Neutrophil (primary cell): ENCODE data around the gene P2RY12.
"Not testable (repeated sequence)": the region's sequence is repeated elsewhere in the genome, so short reads cannot be mapped to it uniquely, and the experiment has no call there.

Source experiments
- H3K27ac ChIP-seq: fragments of 200-600 bp; sonication (generic); 2 replicates; pipeline ENCODE4 v1.5.1; 2016; ENCODE audit warnings: mild to moderate bottlenecking, moderate library complexity
- H3K27me3 ChIP-seq: fragments of 200-600 bp; sonication (generic); 2 replicates; pipeline ENCODE4 v1.6.0; 2016; ENCODE audit warnings: mild to moderate bottlenecking
- H3K36me3 ChIP-seq: fragments of 200-600 bp; sonication (generic); 2 replicates; pipeline ENCODE4 v1.5.1; 2017
- H3K4me1 ChIP-seq, 2 experiments: fragments of 200-600 bp in 1 of 2; sonication (generic) in 1 of 2; 1 replicate in 1 of 2; 2 replicates in 1 of 2; pipeline versions ENCODE4 v1.5.1 to v1.6.1; 2013 to 2016; ENCODE audit warnings: low read depth in 1 of 2, low read length in 1 of 2, mild to moderate bottlenecking in 1 of 2, moderate library complexity in 1 of 2; ENCODE audit not compliant: control insufficient read depth in 1 of 2, insufficient read depth in 1 of 2
- H3K4me3 ChIP-seq, 2 experiments: fragments of 200-600 bp in 1 of 2; sonication (generic) in 1 of 2; 1 replicate in 1 of 2; 2 replicates in 1 of 2; pipeline ENCODE4 v1.5.1; 2013 to 2016; ENCODE audit warnings: low read depth in 1 of 2, low read length in 1 of 2, mild to moderate bottlenecking in 1 of 2, moderate library complexity in 1 of 2
- H3K9me3 ChIP-seq: fragments of 200-600 bp; sonication (generic); 2 replicates; pipeline ENCODE4 v1.5.1; 2016
- CTCF ChIP-seq: fragments of 200-600 bp; sonication (generic); IDR thresholded peaks from 2 replicates; pipeline ENCODE4 v1.5.1; 2016; ENCODE audit warnings: antibody characterized with exemption

The P2RY12 gene

GRCh38 chr3:151393146-151393830 is 8.7 kb upstream of the P2RY12 start:
- H3K27ac ChIP-seq = no peak overlapping the region
- peaks cover 26 to 29% of the 10 kb centered on the region in 2 experiments for H3K4me1 ChIP-seq
- H3K27me3 ChIP-seq = no peaks in the 10 kb centered on the region
- no peaks in the 10 kb centered on the region for H3K36me3 ChIP-seq
- no peak for TF ChIP-seq CTCF
- no peak overlapping the region for H3K4me3 ChIP-seq
- H3K9me3 ChIP-seq = no peaks in the 10 kb centered on the region

GRCh38 chr3:151392191-151392590 is 7.6 kb upstream of the P2RY12 start:
- H3K9me3 ChIP-seq, H3K27me3 ChIP-seq, H3K36me3 ChIP-seq, H3K4me3 ChIP-seq: not testable (repeated sequence)
- Histone ChIP-seq H3K4me1 (peaks cover 33 to 37% of the 10 kb centered on the region in 2 experiments), H3K27ac (peak overlapping the region; percentile 55)

- H3K4me1 ChIP-seq = peaks cover 33 to 40% of the 10 kb centered on the region in 2 experiments
- H3K4me3 ChIP-seq = no peak overlapping the region
- no peaks in the 10 kb centered on the region for H3K27me3 ChIP-seq
- no peak for TF ChIP-seq CTCF
- H3K27ac ChIP-seq = peak overlapping the region; percentile 55
- no peaks in the 10 kb centered on the region for H3K9me3 ChIP-seq
- H3K36me3 ChIP-seq = no peaks in the 10 kb centered on the region
Observed at GRCh38 chr3:151391720-151392119, 7.2 kb upstream of the P2RY12 start.

GRCh38 chr3:151387842-151388241 is 3.3 kb upstream of the P2RY12 start:
- Histone ChIP-seq H3K27me3 (no peaks in the 10 kb centered on the region), H3K4me1 (peaks cover 69 to 76% of the 10 kb centered on the region in 2 experiments), H3K36me3 (no peaks in the 10 kb centered on the region), H3K9me3 (no peaks in the 10 kb centered on the region), H3K4me3 (peak overlapping the region; percentile 16 to 29), H3K27ac (peak overlapping the region; percentile 76)
- TF ChIP-seq CTCF = no peak

- Histone ChIP-seq H3K27ac (peak overlapping the region; percentile 76), H3K4me1 (peaks cover 73 to 80% of the 10 kb centered on the region in 2 experiments), H3K27me3 (no peaks in the 10 kb centered on the region), H3K36me3 (no peaks in the 10 kb centered on the region), H3K9me3 (no peaks in the 10 kb centered on the region), H3K4me3 (peak overlapping the region in 1 of 2 experiments; percentile 16)
- TF ChIP-seq CTCF = no peak
Observed at GRCh38 chr3:151387432-151387831, 2.9 kb upstream of the P2RY12 start.

GRCh38 chr3:151386056-151386455 is 1.5 kb upstream of the P2RY12 start:
- peaks cover 71 to 77% of the 10 kb centered on the region in 2 experiments for H3K4me1 ChIP-seq
- H3K36me3 ChIP-seq = no peaks in the 10 kb centered on the region
- no peak for TF ChIP-seq CTCF
- peak overlapping the region; percentile 76 for H3K27ac ChIP-seq
- H3K9me3 ChIP-seq = no peaks in the 10 kb centered on the region
- H3K4me3 ChIP-seq = no peak overlapping the region
- H3K27me3 ChIP-seq = no peaks in the 10 kb centered on the region
